NT2/D1 (cell line): ENCODE results near the gene F3.

Source experiments
- YY1 ChIP-seq: IDR thresholded peaks from 2 replicates; pipeline ENCODE4 v1.6.1; 2011; ENCODE audit not compliant: insufficient read length, insufficient read depth
- ZNF274 ChIP-seq: IDR thresholded peaks from 2 replicates; pipeline ENCODE4 v1.6.1; 2011; ENCODE audit warnings: mild to moderate bottlenecking, low read depth, low read length

GRCh38 chr1:94565901-94566300, 24.3 kb upstream of the F3 start:
- TF ChIP-seq YY1 (no peak), ZNF274 (no peak)
